ENCODE data around the gene EPS8L2.
"Not testable (repeated sequence)": the region's sequence is repeated elsewhere in the genome, so short reads cannot be mapped to it uniquely, and the experiment has no call there.

Gene EPS8L2

DNA sequence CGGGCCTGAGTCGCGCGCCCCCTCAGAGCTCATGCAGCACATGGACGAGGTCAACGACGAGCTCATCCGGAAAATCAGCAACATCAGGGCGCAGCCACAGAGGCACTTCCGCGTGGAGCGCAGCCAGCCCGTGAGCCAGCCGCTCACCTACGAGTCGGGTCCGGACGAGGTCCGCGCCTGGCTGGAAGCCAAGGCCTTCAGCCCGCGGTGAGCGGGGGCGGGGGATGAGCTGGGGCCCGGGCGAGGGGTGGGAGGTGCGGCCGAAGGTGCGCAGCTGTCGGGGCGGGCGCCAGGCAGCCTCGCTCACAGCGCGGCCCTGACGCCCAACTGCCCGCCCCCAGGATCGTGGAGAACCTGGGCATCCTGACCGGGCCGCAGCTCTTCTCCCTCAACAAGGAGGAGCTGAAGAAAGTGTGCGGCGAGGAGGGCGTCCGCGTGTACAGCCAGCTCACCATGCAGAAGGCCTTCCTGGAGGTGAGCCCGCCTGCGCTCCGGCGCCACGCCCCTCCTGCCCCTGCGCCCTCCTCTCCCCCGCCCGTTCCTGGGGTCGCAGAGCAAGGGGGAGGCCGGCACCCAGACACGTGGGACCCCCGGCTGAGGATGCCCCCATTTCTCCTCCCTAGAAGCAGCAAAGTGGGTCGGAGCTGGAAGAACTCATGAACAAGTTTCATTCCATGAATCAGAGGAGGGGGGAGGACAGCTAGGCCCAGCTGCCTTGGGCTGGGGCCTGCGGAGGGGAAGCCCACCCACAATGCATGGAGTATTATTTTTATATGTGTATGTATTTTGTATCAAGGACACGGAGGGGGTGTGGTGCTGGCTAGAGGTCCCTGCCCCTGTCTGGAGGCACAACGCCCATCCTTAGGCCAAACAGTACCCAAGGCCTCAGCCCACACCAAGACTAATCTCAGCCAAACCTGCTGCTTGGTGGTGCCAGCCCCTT is 20.5 kb downstream of the EPS8L2 start:
- DNase-seq: peak; percentile 95

DNA sequence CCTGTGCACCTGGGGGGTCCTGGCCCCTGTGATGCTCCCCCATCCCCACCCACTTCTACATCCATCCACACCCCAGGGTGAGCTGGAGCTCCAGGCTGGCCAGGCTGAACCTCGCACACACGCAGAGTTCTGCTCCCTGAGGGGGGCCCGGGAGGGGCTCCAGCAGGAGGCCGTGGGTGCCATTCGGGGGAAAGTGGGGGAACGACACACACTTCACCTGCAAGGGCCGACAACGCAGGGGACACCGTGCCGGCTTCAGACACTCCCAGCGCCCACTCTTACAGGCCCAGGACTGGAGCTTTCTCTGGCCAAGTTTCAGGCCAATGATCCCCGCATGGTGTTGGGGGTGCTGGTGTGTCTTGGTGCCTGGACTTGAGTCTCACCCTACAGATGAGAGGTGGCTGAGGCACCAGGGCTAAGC is 21.3 kb downstream of the EPS8L2 start:
- no peak for DNase-seq

DNA sequence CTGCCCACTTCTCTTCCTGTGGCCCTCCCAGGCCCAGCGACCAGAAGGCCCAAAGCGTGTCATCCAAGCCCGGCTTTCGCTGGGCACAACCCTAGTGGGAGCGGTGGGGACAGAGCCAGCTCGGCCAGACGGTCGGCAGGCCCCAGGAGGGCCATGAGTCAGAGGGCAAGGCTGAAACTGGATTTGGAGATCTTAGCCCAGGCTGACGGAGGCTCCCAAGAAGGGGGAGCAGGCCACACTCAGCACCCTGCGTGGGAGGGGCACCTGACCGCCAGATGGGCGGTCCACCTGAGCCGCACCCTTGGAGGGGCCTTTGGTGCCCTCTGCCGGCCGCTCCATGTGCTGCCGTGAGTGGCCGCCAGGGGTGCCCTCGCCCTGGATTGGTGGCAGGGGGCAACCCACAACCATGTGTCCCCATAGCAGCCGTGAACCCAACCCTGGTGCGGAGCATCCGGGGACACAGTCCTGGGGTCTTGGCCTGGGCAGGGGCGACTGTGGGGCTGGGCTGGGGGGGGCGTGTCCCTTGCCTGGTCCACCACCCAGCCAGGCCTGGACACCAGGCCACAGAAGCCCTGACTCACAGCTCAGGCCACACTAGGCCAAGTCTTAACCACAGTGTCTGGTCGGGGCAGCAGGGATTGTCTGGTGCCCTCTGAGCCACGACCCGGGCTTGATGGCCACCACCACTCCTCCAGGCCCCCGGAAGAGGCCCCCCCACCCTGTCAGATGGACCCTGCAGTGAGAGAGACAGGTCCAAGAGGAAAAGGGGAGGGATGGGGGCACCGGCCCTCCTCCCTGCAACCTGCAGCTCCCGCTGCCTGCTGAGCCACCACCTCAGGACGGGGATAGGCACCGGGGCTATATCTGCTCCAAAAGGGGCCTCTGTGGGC is 22.1 kb downstream of the EPS8L2 start:
- DNase-seq: peak; percentile 81

DNA sequence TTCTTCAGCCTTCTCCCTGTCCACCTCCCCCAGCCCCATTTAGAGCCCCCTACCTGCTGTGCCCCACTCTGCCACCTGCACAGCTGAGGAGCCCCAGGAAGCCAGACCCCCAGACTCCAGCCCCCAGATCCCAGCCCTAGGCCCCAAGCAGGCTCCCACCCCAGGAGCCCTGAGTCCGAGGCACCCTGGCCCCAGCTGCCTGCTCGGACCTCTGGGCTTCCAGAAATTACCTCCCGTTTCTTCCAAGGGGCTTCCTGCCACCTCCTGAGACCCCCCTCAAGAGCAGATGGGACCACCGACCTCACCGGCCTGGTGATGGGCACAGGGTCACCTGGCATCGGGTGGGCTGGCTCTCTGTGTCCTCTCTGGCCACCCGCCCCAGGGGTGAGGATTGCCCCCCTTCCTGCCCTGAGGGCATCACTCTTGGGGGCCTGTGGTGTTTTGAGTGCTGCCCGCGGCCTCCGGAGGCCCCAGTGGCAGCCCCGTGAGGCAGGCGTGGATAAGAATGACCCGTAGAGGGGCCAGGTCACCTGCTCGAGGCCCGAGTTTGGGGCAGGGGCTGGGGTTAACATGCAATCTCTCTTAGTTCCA is 23.0 kb downstream of the EPS8L2 start:
- DNase-seq: no peak

DNA sequence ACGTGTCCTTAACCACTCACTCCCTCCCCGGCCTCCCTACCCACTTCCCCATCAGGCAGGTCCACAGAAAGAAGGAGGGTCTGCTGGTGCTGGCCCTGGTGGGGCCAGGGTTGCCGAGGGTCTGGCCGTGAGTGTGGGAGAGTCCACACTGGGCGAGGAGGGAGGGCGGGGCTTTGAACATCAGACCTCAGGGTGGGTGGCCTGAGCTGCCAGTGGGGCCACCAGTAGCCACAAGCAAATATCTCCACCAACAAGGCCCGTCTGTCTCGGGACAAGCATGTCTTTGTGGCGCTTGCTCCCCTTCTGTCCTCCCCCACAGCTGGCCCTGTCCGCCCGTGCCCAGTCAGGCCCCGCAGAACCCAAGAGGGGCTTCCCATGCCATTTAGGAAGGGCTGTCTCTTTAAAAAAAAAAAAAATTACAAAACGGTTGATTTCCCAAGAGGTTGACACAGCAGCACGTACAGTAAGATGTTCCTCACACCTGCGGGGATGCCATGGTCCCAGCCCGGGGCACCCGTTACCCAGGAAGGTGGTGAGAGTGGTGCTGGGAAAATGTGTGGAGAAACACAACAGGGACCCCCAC is 23.6 kb downstream of the EPS8L2 start:
- no peak for DNase-seq

DNA sequence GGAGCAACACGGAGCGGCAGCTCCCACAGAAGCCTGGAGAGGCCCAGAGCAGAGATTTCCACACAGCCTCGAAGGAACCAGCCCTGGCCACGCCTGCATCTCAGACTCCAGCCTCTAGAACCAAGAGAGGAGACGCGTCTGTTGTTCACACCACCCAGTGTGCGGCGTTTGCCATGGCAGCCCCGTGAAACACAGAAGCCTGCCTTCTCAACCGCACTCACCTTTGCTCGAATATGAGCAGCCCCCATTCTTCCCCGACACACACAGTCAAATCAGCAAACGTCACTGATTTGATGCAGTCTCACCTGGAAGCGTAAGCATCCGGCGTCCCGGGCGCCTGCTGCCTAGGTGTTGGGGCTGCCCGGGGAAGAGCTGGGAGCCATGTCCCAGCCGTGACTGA is 27.0 kb downstream of the EPS8L2 start:
- DNase-seq: peak; percentile 35

DNA sequence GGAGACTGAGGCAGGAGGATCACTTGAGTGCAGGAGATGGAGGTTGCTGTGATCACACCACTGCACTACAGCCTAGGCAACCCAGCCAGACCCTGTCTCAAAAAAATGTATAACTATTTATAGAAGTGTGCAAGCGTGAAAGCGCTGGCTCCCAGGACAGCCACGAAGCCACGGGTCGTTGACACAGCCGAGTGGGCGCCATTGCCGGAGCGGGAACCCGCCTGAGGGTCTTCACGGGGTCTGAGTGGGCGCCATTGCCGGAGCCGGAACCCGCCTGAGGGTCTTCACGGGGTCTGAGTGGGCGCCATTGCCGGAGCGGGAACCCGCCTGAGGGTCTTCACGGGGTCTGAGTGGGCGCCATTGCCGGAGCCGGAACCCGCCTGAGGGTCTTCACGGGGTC is 28.5 kb downstream of the EPS8L2 start:
- DNase-seq: not testable (repeated sequence)

DNA sequence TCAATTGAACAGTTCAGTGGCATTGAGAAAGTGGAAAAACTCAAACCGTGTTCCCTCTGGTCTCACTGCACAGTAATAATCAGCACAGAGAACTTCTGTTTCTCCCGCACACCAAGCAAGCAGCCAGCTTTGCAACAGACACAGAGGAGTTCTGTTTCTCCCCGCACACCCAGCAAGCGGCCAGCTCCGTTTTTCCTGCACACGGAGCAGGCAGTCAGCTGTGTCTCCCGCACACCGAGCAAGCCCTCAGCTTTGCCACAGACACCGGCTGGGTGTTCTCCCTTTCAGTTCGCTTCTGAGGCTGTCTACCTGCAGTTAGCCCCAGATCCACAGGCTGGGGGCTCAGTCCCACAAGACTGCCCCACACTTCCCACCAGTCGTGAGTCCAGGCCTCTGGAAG is 31.3 kb downstream of the EPS8L2 start:
- DNase-seq: no peak

DNA sequence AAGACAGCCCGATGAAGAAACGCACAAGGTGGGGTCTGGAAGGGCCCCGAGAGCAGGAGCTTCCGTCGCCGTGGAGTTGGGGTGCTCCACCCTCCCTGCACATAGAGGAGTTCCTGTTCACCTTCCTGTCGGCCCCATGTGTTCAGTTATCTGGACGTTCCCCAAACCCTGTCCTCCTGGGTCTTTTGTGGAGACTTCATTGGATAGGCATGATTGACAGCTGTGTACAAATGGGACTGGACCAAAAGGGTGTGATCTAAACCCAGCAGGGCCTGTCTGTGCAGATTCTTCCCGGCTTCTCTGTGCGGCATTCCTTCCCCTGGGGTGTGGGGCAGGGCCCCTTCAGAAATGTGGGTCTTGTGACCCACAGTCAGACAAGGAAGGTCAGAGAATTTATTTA is 31.9 kb downstream of the EPS8L2 start:
- not testable (repeated sequence) for DNase-seq

DNA sequence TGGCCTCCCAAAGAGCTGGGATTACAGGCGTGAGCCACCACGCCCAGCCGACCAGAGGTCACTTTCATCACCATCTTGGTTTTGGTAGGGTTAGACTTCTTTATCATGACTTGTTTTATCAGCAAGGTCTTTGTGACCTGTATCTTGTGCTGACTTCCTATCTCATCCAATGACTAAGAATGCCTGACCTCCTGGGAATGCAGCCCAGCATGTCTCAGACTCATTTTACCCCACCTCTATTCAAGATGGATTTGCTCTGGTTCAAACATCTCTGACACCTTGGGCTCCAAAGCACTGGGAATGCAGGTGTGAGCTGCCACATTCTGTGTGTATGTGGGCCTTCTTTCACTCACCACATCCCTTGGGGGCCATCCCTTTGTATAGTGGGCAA is 36.1 kb downstream of the EPS8L2 start:
- DNase-seq: no peak

DNA sequence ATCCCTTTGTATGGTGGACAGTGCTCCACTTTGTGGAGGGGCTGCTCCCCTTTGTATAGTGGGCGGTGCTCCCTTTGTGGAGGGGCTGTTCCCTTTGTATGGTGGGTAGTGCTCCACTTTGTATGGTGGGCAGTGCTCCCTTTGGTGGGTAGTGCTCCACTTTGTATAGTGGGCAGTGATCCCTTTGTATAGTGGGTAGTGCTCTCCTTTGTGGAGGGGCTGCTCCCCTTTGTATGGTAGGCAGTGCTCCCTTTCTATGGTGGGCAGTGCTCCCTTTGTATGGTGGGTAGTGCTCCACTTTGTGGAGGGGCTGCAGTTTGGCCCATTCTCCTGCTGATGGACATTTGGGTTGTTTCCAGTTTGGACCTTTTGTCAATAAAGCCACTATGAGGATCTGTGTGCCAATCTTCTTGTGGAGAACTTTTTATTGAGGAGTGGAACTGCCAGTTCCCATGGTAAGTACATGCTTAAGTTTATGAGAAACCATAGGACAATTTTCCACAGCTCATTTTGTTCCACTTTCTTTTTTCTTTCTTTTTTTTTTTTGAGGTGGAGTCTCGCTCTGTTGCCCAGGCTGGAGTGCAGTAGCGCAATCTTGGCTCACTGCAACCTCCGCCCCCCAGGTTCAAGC is 36.7 kb downstream of the EPS8L2 start:
- no peak for DNase-seq

DNA sequence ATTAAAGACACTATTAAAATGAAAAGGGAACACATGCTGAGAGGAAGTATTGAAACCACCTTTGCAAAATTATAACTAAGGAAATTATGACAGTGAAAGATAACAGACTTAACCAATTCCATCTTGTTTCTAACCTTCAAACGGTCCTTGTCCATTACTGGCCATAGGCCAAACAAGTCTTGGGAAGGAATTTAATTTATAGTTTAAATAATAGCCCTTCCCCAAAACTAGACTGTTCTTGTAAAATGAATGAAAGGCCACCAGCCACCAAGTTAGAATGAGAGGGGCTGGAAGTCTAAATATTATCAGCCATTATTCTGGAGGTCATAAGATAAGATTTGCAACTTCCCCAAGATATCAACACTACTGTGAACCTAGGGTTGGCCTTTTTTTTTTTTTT is 39.4 kb downstream of the EPS8L2 start:
- no peak for DNase-seq

DNA sequence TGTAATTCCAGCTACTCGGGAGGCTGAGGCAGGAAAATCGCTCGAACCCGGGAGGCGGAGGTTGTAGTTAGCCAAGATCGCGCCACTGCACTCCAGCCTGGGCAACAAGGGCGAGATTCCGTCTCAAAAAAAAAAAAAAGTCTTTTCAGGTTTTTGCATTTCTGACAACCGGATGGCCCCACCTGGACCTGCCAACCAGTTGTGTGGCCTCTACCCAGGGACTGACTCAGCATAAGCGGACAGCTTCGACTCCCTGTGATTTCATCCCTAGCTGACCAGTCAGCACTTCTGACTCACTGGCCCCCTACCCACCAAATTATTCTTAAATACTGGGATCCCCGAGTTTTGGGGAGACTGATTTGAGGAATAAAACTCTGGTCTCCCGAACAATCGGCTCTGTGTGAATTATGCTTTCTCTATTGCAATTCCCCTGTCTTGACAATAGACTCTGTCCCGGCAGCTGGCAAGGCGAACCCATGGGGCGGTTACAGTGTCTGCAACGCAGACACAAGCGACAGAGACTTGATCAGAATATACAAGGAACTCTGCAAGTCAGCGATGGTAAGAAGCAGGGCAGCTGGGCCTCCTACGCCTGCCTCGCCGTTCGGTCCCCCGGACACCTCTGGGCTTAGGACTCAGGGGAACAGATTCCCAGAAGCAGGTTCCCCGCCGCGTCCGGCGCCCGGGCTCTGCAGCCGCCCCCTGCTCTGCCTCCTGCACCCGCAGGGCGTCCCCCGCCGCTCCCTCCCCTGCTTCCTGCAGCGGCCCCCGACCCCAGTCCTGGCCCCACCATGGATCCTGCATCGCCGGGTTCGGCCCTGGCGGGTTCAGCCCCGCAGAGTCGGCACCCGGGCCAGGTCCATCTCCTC is 40.5 kb downstream of the EPS8L2 start:
- DNase-seq: peak; percentile 82

DNA sequence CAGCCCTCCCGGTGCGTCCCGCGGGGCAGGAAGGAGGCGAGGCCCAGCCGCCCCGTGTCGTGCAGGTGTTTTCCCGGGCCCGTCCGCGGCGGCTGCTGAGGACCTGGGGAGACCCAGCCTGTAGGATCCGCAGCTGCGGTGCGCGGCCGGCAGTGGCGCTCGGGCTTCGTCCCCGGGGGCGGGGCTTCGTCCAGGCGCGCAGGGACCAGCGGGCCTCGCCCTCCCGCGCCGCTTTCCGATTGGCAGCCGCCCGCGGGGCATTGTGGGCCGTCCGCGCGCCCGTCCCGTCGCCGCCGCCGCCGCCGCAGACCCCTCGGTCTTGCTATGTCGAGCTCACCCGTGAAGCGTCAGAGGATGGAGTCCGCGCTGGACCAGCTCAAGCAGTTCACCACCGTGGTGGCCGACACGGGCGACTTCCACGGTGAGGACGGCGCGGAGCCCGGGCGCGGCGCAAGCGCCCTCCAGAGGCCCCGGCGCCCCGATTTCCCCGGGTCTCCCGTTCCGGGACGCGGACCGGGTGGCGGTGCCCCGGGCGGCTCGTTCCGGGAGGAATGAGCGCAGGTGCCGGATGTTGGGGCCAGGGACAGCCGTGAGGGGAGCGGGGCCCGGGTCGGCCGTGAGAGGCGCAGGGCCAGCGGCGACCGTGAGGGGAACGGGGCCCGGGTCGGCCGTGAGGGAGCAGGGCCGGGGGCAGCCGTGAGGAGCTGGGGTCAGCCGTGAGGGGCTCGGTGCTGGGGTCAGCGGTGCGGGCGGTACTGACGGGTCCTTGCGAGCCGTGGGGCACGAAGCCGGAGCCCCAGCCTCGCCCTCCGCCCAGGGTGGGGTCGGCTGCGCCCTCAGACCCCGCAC is 41.4 kb downstream of the EPS8L2 start, which contains the start of gene TALDO1:
TSS of gene TALDO1 (plus strand) at position 307 of the 849 bp plus-strand sequence. CDS start at position 325, 18 bp downstream.
- peak; percentile 96 for DNase-seq

DNA sequence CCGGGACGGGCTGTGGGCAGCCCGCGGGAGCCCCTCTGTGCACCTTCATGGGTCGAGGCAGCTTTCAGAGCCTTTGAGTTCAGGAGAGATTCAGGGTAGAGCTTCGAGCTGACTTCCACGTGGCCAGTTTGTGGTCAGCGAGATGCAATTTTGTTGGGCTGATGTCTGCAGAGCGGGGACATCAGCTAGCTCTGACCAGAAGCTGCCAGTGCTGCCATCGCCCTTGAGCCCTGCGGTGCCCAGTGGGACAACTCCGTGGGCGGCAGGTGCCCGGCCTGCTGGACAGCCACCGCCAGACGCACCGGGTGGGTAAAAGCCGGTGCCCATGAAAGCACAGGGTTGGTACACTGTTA is 42.0 kb downstream of the EPS8L2 start:
- no peak for DNase-seq

DNA sequence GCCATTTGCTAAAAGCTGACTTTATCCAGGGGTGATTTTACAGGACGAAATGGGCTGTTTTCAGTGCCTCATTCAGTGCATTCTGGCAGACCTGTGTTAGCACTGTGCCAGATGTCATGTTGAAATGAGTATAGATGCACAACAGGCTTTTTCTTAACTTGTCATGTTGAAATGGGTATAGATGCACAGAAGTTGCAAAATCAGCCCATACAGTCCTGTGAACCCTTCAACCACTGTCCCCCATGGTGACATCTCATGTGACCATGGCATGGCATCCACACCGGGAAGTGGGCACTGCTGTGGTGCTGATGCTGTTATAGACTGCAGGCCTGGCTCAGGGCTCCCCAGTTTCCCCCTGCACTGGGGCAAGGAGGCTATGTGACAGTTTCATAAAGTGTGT is 43.7 kb downstream of the EPS8L2 start:
- no peak for DNase-seq

DNA sequence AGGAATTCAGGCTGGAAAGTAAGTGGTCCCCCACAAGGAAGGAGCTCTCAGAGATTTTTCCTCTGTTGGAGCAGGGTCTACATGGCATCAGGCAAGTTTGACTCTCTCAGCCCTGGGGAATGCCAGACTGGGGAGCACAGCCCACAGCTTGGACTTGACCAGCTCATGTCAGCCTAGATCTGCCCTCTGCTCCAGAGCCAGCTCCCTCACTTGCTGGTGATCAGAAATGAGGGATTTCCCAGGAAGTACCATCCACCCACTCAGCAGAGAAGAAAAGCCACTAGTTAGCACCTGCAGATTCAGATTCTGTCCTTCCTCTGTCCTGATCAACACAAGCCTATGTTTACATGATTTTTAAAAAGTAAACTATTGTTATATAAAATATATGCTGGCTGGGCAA is 54.2 kb downstream of the EPS8L2 start:
- no peak for DNase-seq

DNA sequence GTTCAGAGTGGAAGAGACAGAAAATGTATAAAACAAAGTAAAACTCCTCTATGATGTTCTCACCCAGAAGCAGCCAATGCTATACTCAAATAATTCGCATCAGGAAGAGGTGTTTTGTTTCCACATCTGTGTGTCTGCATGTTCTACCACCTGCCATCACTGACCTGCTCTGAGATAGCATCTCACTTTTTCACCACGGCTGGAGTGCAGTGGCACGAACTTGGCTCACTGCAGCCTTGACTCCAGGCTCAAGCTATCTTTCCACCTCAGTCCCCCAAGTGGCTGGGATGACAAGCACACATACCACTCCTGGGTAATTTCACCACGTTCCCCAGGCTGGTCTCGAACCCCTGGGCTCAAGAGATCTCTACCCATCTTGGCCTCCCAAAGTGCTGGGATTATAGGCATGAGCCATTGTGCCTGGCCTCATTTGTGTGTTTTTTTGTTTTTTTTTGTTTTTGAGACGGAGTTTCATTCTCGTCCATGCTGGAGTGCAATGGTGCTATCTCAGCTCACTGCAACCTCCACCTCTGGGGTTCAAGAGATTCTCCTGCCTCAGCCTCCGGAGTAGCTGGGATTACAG is 55.6 kb downstream of the EPS8L2 start:
- DNase-seq: no peak

DNA sequence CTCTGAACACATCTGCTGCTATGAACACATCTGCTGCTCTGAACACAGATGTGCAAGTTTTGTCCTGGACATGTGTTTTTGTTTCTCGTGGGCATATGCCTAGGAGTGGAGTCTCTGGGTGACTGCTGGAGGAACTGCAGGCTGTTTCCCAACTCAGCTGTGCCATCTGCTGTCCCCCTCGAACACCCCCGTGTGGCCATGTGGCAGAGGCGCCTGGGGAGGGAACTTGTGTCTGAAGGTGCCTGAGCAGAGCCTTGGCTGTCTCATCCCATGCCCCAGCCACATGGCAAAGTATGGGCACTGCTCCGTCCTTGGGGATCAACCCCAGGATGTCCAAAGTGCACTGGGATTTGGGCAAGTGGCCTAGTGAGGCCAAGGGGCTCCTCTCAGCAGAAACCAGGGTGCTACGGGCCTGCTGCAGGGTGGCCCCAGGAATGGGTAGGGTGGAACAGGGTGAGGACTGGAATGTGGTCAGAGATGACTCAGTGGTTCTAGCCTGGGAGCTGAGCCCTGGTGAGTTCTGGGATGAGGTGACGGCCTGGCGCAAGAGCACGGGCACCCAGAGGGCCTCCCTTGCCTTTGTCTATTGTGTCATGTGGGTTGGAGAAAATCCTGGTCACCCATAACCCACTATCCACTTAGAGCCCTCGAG is 56.5 kb downstream of the EPS8L2 start:
- DNase-seq: peak; percentile 59

DNA sequence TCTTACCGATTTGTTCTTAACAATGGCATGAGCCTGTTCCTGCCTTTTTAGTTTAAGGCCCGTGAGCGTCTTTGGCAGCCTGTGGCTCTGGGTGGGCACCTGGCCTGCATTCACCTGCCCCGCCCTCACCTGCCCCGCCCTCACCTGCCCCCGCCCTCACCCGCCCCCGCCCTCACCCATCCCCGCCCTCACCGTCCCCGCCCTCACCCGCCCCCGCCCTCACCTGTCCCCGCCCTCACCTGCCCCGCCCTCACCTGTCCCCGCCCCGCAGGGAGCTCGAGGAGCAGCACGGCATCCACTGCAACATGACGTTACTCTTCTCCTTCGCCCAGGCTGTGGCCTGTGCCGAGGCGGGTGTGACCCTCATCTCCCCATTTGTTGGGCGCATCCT is 57.0 kb downstream of the EPS8L2 start:
- DNase-seq: peak; percentile 81
